Smooth muscle cell (in vitro differentiated cells): Measurements from ENCODE around the gene AOC1. TPM values are rescaled to one million over a fixed set of nuclear protein-coding genes. Genes with fewer than 3 reads are reported as not detected.

Source experiments
- DNase-seq: peaks from one replicate; lab custom pipeline; 2025; ENCODE audit not compliant: unreplicated experiment; lab: John Stamatoyannopoulos, UW
- H2AFZ ChIP-seq: fragments of 200-600 bp; sonication (generic); 2 replicates; pipeline ENCODE4 v1.6.0; 2016; ENCODE audit warnings: antibody characterized with exemption, low read depth, mild to moderate bottlenecking
- H3F3A ChIP-seq: fragments of 200-600 bp; sonication (generic); 2 replicates; pipeline ENCODE4 v1.6.0; 2017; ENCODE audit warnings: antibody characterized with exemption, low read depth
- H3K27ac ChIP-seq: fragments of 200-600 bp; sonication (generic); 2 replicates; pipeline ENCODE4 v1.5.1; 2016; ENCODE audit warnings: low read depth, mild to moderate bottlenecking
- H3K27me3 ChIP-seq: fragments of 200-600 bp; sonication (generic); 2 replicates; pipeline ENCODE4 v1.6.1; 2016; ENCODE audit warnings: low read depth, mild to moderate bottlenecking
- H3K36me3 ChIP-seq: fragments of 200-600 bp; sonication (generic); 2 replicates; pipeline ENCODE4 v1.5.1; 2016; ENCODE audit warnings: low read depth
- H3K4me1 ChIP-seq: fragments of 200-600 bp; sonication (generic); 2 replicates; pipeline ENCODE4 v1.5.1; 2016; ENCODE audit warnings: low read depth
- H3K4me2 ChIP-seq: fragments of 200-600 bp; sonication (generic); 2 replicates; pipeline ENCODE4 v1.6.0; 2016; ENCODE audit warnings: mild to moderate bottlenecking
- H3K4me3 ChIP-seq: fragments of 200-600 bp; sonication (generic); 2 replicates; pipeline ENCODE4 v1.5.1; 2016; ENCODE audit warnings: mild to moderate bottlenecking
- H3K79me2 ChIP-seq: fragments of 200-600 bp; sonication (generic); 2 replicates; pipeline ENCODE4 v1.6.0; 2016; ENCODE audit warnings: low read depth, mild to moderate bottlenecking
- H3K9ac ChIP-seq: fragments of 200-600 bp; sonication (generic); 2 replicates; pipeline ENCODE4 v1.6.0; 2016; ENCODE audit warnings: low read depth
- H3K9me3 ChIP-seq: fragments of 200-600 bp; sonication (generic); replicated peaks from 2 replicates; pipeline ENCODE4 v1.5.1; 2016; ENCODE audit warnings: low read depth
- H4K20me1 ChIP-seq: fragments of 200-600 bp; sonication (generic); 2 replicates; pipeline ENCODE4 v1.6.0; 2016; ENCODE audit warnings: low read depth
- WGBS: methylation state at CpG from one replicate; pipeline ENCODE4 v1.1.7; 2016; ENCODE audit warnings: low lambda C conversion rate; 5-methylcytosine and 5-hydroxymethylcytosine counted together
- polyA plus RNA-seq: library from polyadenylated mRNA; unstranded; fragments of >200 nt; fragmentation: Nextera tagmentation; extraction: Ambion mirVana; gene quantifications from 2 replicates; pipeline ENCODE4 v1.2.1, GENCODE V29; 2016
- total RNA-seq: library from RNA; depleted of rRNA; stranded (reverse); fragments of >200 nt; gene quantifications from 2 replicates; pipeline ENCODE4 v1.2.3, GENCODE V29; 2014
- TF ChIP-seq, protein P1 (sequence below): fragments of 200-600 bp; sonication (generic); IDR thresholded peaks from 2 replicates; pipeline ENCODE4 v1.5.1; 2017; ENCODE audit warnings: borderline replicate concordance, mild to moderate bottlenecking, antibody characterized with exemption; ENCODE audit not compliant: insufficient read depth, poor library complexity, severe bottlenecking

The AOC1 gene
- total and polyA plus RNA-seq, 2 experiments from 2014 or later = not detected

DNA sequence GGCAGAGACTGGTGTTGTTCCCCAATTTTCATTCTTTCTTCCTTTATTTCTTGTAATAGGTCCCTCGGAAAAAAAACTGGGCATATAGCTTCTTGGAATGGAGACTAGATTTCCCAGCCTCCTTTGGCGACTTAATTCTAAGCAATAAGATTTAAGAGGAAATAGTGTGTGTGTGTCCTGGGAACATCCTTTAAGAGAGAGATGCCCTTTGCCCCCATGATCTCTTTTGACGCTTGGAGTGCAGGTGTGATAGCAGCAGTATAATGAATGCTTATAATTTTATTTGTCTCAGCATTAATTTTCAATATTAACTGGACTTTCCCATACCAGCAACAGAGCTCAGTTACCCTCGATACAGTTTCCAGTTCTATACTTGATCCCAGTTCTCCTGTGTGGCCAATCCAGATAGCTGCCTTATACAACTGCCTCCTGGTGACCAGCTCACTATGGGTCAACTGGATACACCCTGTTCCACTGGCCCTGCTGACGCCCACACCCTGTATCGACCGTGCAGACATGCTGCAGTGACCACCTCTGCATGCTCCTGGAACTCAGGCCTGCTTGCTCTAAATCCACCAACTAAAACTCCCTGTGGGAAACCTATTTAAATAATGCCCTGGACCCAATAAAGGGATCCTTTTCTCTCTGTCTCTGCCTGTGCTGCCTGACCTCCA lies 37.9 kb upstream of the AOC1 start:
- no peaks in the 10 kb centered on the region for H4K20me1 ChIP-seq
- TF ChIP-seq, protein P1, sequence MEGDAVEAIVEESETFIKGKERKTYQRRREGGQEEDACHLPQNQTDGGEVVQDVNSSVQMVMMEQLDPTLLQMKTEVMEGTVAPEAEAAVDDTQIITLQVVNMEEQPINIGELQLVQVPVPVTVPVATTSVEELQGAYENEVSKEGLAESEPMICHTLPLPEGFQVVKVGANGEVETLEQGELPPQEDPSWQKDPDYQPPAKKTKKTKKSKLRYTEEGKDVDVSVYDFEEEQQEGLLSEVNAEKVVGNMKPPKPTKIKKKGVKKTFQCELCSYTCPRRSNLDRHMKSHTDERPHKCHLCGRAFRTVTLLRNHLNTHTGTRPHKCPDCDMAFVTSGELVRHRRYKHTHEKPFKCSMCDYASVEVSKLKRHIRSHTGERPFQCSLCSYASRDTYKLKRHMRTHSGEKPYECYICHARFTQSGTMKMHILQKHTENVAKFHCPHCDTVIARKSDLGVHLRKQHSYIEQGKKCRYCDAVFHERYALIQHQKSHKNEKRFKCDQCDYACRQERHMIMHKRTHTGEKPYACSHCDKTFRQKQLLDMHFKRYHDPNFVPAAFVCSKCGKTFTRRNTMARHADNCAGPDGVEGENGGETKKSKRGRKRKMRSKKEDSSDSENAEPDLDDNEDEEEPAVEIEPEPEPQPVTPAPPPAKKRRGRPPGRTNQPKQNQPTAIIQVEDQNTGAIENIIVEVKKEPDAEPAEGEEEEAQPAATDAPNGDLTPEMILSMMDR = no peak
- H3K4me1 ChIP-seq = no peaks in the 10 kb centered on the region
- 74% methylated on average over 7 of the region's 7 CpGs for WGBS
- H3K9ac ChIP-seq = no peak overlapping the region
- no peaks in the 10 kb centered on the region for H3K27me3 ChIP-seq
- H2AFZ ChIP-seq = no peak overlapping the region
- H3K9me3 ChIP-seq = no peaks in the 10 kb centered on the region
- H3K27ac ChIP-seq = no peak overlapping the region
- no peak overlapping the region for H3K4me2 ChIP-seq
- H3K4me3 ChIP-seq = no peak overlapping the region
- H3K36me3 ChIP-seq = no peaks in the 10 kb centered on the region
- H3F3A ChIP-seq = no peaks in the 10 kb centered on the region
- no peak for DNase-seq
- no peaks in the 10 kb centered on the region for H3K79me2 ChIP-seq

DNA sequence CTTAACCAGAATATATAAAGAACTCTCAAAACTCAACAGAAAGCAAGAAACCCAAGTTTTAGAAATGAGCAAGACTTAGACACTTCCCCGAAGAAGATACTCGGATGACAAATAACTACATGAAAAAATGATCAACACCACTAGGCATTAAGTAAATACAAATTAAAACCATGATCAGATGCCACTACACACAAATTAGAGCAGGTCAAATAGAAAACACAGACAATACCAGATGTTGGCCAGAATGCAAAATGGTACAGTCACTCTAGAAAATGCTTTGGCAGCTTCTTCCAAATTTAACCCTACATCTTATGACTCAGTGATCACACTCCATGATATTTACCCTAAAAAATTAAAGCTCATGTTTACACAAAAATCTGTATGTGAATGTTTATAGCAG lies 33.3 kb upstream of the AOC1 start:
- Histone ChIP-seq H3K9ac (no peak overlapping the region), H2AFZ (no peak overlapping the region), H3K79me2 (no peaks in the 10 kb centered on the region), H3K4me1 (no peaks in the 10 kb centered on the region), H3K4me3 (no peak overlapping the region), H3K9me3 (no peaks in the 10 kb centered on the region), H3F3A (no peaks in the 10 kb centered on the region), H3K36me3 (no peaks in the 10 kb centered on the region), H3K27ac (no peak overlapping the region), H3K4me2 (no peak overlapping the region), H3K27me3 (no peaks in the 10 kb centered on the region), H4K20me1 (no peaks in the 10 kb centered on the region)
- WGBS = 93% methylated on average over 2 of the region's 2 CpGs
- no peak for DNase-seq
- TF ChIP-seq, protein P1 = no peak

DNA sequence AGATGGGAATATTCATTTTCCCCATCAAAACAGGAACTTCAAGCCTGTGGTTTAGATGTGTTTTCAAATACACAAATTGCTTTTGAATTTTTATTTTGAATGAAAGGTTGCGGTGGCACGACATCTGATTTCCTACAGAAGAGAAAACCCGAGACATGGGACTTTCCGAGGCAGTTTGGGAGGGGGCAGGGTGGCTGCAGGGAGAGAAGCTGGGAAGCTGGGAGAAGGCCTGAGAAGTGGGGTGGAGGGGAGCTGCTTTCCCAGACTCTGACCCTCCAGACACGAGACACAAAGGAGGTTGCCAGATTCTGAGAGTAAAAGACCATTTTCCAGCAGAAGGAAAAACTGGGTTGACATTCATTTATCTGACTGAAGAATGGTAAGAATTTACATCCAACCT lies 32.2 kb upstream of the AOC1 start:
- Histone ChIP-seq H3K36me3 (no peaks in the 10 kb centered on the region), H3K4me3 (no peak overlapping the region), H3K9ac (no peak overlapping the region), H3K27ac (no peak overlapping the region), H3K79me2 (no peaks in the 10 kb centered on the region), H3K27me3 (no peaks in the 10 kb centered on the region), H3F3A (no peaks in the 10 kb centered on the region), H3K9me3 (no peaks in the 10 kb centered on the region), H2AFZ (peak overlapping the region; percentile 43), H3K4me2 (no peak overlapping the region), H3K4me1 (no peaks in the 10 kb centered on the region), H4K20me1 (no peaks in the 10 kb centered on the region)
- TF ChIP-seq, protein P1 = no peak
- no peak for DNase-seq
- WGBS = 69% methylated on average over 5 of the region's 5 CpGs

DNA sequence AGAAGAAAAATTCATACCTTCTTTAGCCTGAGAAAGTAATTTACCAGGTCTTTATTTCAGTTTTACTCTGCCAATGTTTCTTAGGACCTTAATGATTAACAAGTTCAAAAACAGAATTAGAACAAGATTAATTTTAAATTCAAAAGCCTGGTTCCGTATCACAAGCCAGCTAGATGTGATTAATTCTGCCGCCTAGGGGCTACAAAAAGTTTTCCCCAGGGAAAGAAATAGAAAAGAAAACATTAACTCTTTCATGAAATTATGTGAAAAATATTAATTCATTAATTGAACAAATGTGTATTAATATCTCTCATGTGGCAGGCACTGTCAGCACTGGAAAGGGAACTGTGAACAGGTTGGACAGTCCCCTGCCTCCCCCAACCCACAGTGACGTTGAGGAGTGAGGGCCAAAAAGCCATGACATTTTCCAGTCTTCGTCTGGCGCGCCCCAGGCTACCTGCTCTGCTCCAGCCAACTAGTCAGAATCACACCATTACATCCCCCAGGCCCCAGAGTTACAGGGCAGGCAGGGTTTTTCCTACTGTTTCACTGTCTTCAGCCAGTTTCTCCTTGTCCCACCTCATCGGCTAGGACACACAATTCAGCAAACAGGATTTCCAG lies 31.6 kb upstream of the AOC1 start:
- Histone ChIP-seq H3K4me3 (no peak overlapping the region), H2AFZ (no peak overlapping the region), H3K9me3 (no peaks in the 10 kb centered on the region), H3F3A (no peaks in the 10 kb centered on the region), H3K4me1 (no peaks in the 10 kb centered on the region), H3K79me2 (no peaks in the 10 kb centered on the region), H3K4me2 (no peak overlapping the region), H3K27me3 (no peaks in the 10 kb centered on the region), H3K27ac (no peak overlapping the region), H4K20me1 (no peaks in the 10 kb centered on the region), H3K9ac (no peak overlapping the region), H3K36me3 (no peaks in the 10 kb centered on the region)
- WGBS = 77% methylated on average over 7 of the region's 7 CpGs
- DNase-seq = no peak
- TF ChIP-seq, protein P1 = no peak
